HEK293T (cell line): ENCODE measurements around the gene P2RX7.

Experiments used
- CTCF ChIA-PET: fragments of 350-600 bp; formaldehyde crosslinking; extraction: SDS; loops from one replicate; lab custom pipeline; 2021; ENCODE audit warnings: antibody characterized with exemption, inconsistent platforms; lab: Yijun Ruan, JAX
- POLR2A ChIA-PET: fragments of 350-600 bp; formaldehyde crosslinking; extraction: SDS; loops from one replicate; lab custom pipeline; 2020; ENCODE audit warnings: antibody characterized with exemption, inconsistent platforms; lab: Yijun Ruan, JAX
- DNase-seq: peaks from one replicate; pipeline ENCODE4 v3.0.0; 2012; ENCODE audit warnings: mixed read lengths; ENCODE audit errors: extremely low spot score
- ARNT ChIP-seq: fragments of 450-650 bp; IDR thresholded peaks from 2 replicates; pipeline ENCODE4 v1.6.1; 2017; ENCODE audit warnings: mild to moderate bottlenecking
- BHLHE40 ChIP-seq: fragments of 450-650 bp; IDR thresholded peaks from 2 replicates; pipeline ENCODE4 v1.6.1; 2016; ENCODE audit warnings: mild to moderate bottlenecking, moderate library complexity, borderline replicate concordance
- CTBP1 ChIP-seq: fragments of 450-650 bp; IDR thresholded peaks from 2 replicates; pipeline ENCODE4 v1.6.1; 2016; ENCODE audit warnings: borderline replicate concordance
- ELF4 ChIP-seq: fragments of 450-650 bp; IDR thresholded peaks from 2 replicates; pipeline ENCODE4 v1.6.1; 2017; ENCODE audit warnings: antibody characterized with exemption
- FOXA1 ChIP-seq: fragments of 450-650 bp; IDR thresholded peaks from 2 replicates; pipeline ENCODE4 v1.6.1; 2016; ENCODE audit warnings: mild to moderate bottlenecking
- FOXK2 ChIP-seq: fragments of 450-650 bp; IDR thresholded peaks from 2 replicates; pipeline ENCODE4 v1.6.1; 2016; ENCODE audit warnings: mild to moderate bottlenecking
- FOXM1 ChIP-seq: fragments of 450-650 bp; IDR thresholded peaks from 2 replicates; pipeline ENCODE4 v1.6.1; 2017; ENCODE audit warnings: mild to moderate bottlenecking, borderline replicate concordance
- HDGF ChIP-seq: fragments of 450-650 bp; IDR thresholded peaks from 2 replicates; pipeline ENCODE4 v1.6.1; 2017; ENCODE audit warnings: antibody characterized with exemption, borderline replicate concordance
- L3MBTL2 ChIP-seq: fragments of 450-650 bp; conservative IDR thresholded peaks from 2 replicates; pipeline ENCODE4 v1.6.1; 2016; ENCODE audit warnings: mild to moderate bottlenecking
- LEF1 ChIP-seq: fragments of 450-650 bp; IDR thresholded peaks from 2 replicates; pipeline ENCODE4 v1.6.1; 2017; ENCODE audit warnings: mild to moderate bottlenecking, borderline replicate concordance
- NFRKB ChIP-seq: fragments of 450-650 bp; IDR thresholded peaks from 2 replicates; pipeline ENCODE4 v1.6.1; 2016; ENCODE audit warnings: mild to moderate bottlenecking, moderate library complexity
- PKNOX1 ChIP-seq: fragments of 450-650 bp; IDR thresholded peaks from 2 replicates; pipeline ENCODE4 v1.6.1; 2016
- SP1 ChIP-seq: fragments of 450-650 bp; IDR thresholded peaks from 2 replicates; pipeline ENCODE4 v1.6.1; 2017
- SUZ12 ChIP-seq: fragments of 450-650 bp; IDR thresholded peaks from 2 replicates; pipeline ENCODE4 v1.6.1; 2016; ENCODE audit warnings: mild to moderate bottlenecking
- TARDBP ChIP-seq: fragments of 450-650 bp; IDR thresholded peaks from 2 replicates; pipeline ENCODE4 v1.6.1; 2016
- ZNF384 ChIP-seq: fragments of 450-650 bp; IDR thresholded peaks from 2 replicates; pipeline ENCODE4 v1.6.1; 2016

Gene P2RX7

DNA sequence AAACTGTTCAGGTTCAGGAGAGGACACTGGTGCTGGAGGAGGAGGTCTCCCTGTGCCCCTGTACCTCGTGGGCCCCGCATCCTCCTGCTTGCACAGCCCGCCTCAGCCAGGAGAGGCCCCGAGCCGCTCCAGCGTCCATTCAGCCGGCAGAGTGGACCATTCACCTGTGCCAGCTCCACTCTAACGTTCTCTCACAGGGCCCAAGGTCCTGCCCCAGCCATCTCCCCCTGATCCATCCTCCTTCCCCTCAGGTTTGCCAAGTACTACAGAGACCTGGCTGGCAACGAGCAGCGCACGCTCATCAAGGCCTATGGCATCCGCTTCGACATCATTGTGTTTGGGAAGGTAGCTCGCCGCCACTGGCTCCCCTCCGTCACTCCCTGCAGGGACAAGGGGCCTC lies 99.5 kb downstream of the P2RX7 start:
- TF ChIP-seq HDGF (no peak), TARDBP (no peak), FOXM1 (no peak), BHLHE40 (no peak), ELF4 (no peak), FOXA1 (no peak), SUZ12 (no peak), ARNT (no peak), ZNF384 (no peak)
- ChIA-PET POLR2A (no interaction called here), CTCF (no interaction called here)
- DNase-seq: no peak

GRCh38 chr12:121232977-121233627 lies 100.4 kb downstream of the P2RX7 start:
- no peak for TF ChIP-seq HDGF
- TF ChIP-seq BHLHE40: no peak
- no peak for TF ChIP-seq L3MBTL2
- TF ChIP-seq FOXK2: no peak
- TF ChIP-seq FOXM1: no peak
- no peak for TF ChIP-seq ELF4
- TF ChIP-seq PKNOX1: no peak
- no peak for TF ChIP-seq NFRKB
- no peak for TF ChIP-seq LEF1
- no peak for TF ChIP-seq ZNF384
- no peak for TF ChIP-seq TARDBP
- no peak for TF ChIP-seq SUZ12
- no peak for TF ChIP-seq CTBP1
- no peak for TF ChIP-seq FOXA1
- TF ChIP-seq SP1: no peak
- no peak for TF ChIP-seq ARNT
- ChIA-PET CTCF (no interaction called here), POLR2A (no interaction called here)
- DNase-seq: no peak

- ChIA-PET CTCF (no interaction called here), POLR2A (no interaction called here)
- TF ChIP-seq BHLHE40 (no peak), L3MBTL2 (no peak), ZNF384 (no peak), FOXK2 (no peak), NFRKB (no peak), LEF1 (no peak), HDGF (no peak)
- DNase-seq: no peak
Observed at GRCh38 chr12:121233628-121234020, 100.9 kb downstream of the P2RX7 start.

GRCh38 chr12:121236776-121237175 lies 104.1 kb downstream of the P2RX7 start:
- ChIA-PET CTCF (no interaction called here), POLR2A (no interaction called here)
- no peak for TF ChIP-seq ARNT
- TF ChIP-seq CTBP1: no peak
- TF ChIP-seq FOXK2: no peak
- no peak for TF ChIP-seq L3MBTL2
- no peak for DNase-seq

DNA sequence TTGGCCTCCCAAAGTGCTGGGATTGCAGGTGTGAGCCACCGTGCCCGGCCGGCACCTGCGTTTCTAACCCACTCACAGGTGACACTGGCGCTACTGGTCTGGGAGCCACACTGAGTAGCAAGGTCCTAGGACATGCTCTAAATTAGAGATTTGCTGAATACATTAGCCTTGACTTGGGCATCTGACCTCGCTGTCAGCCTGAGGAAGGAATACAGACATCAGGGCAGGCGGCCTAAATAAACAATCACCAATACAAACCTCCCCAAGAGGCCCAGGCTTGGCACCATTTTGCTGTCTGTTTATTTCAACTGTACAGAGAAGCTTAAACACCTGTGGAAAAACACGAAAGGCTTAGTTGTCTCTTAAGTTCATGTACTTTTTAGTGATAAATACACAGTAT lies 104.7 kb downstream of the P2RX7 start:
- ChIA-PET POLR2A (interaction anchor here (1.5 kb wide), 1 partner anchor 14 kb away, joined by 4 read pairs; no protein-coding TSS in a partner anchor), CTCF (no interaction called here)
- no peak for TF ChIP-seq TARDBP
- TF ChIP-seq FOXK2: no peak
- TF ChIP-seq FOXM1: no peak
- no peak for TF ChIP-seq HDGF
- TF ChIP-seq FOXA1: no peak
- no peak for TF ChIP-seq ELF4
- DNase-seq: no peak
